Neural cell (in vitro differentiated cells): ENCODE data around the gene FASTKD1. TPM values are rescaled to one million over a fixed set of nuclear protein-coding genes. Genes with fewer than 3 reads are reported as not detected.

Experiments
- H2AFZ ChIP-seq: fragments of 200-600, 300-800 bp; sonication (generic), shearing (Covaris generic); 2 replicates; pipeline ENCODE4 v1.6.0; 2014; ENCODE audit warnings: low read depth, mild to moderate bottlenecking, antibody characterized with exemption, low read length, moderate library complexity
- H3F3A ChIP-seq: fragments of 200-600 bp; shearing (Covaris generic); 2 replicates; pipeline ENCODE4 v1.6.1; 2016; ENCODE audit warnings: mild to moderate bottlenecking, moderate library complexity, mixed read lengths, antibody characterized with exemption, low read length; ENCODE audit not compliant: insufficient read depth, poor library complexity, severe bottlenecking
- H3K27ac ChIP-seq: fragments of 200-600, 300-800 bp; sonication (generic), shearing (Covaris generic); 2 replicates; pipeline ENCODE4 v1.5.1; 2014; ENCODE audit warnings: mild to moderate bottlenecking, low read length, moderate library complexity
- H3K27me3 ChIP-seq: fragments of 300-800, 200-600 bp; sonication (generic), shearing (Covaris generic); 2 replicates; pipeline ENCODE4 v1.6.0; 2014; ENCODE audit warnings: mild to moderate bottlenecking, low read depth, low read length, moderate library complexity; ENCODE audit not compliant: insufficient read depth
- H3K36me3 ChIP-seq: fragments of 300-800, 200-600 bp; sonication (generic), shearing (Covaris generic); 2 replicates; pipeline ENCODE4 v1.5.1; 2014; ENCODE audit warnings: mild to moderate bottlenecking, antibody characterized with exemption, low read length, moderate library complexity; ENCODE audit not compliant: insufficient read depth
- H3K4me2 ChIP-seq: fragments of 300-800, 200-600 bp; sonication (generic), shearing (Covaris generic); 2 replicates; pipeline ENCODE4 v1.6.0; 2014; ENCODE audit warnings: mild to moderate bottlenecking, low read length
- H3K4me3 ChIP-seq: fragments of 300-800, 200-600 bp; sonication (generic), shearing (Covaris generic); 2 replicates; pipeline ENCODE4 v1.5.1; 2014; ENCODE audit warnings: mild to moderate bottlenecking, low read length, moderate library complexity
- H3K79me2 ChIP-seq: fragments of 200-600 bp; shearing (Covaris generic); replicated peaks from 2 replicates; pipeline ENCODE4 v1.6.0; 2014; ENCODE audit warnings: mild to moderate bottlenecking, low read length, moderate library complexity; ENCODE audit not compliant: insufficient read depth
- H3K9ac ChIP-seq: fragments of 300-800, 200-600 bp; sonication (generic), shearing (Covaris generic); 2 replicates; pipeline ENCODE4 v1.6.1; 2016; ENCODE audit warnings: mild to moderate bottlenecking, low read length, mixed read lengths
- H3K9me2 ChIP-seq: fragments of 200-600 bp; shearing (Covaris generic); 2 replicates; pipeline ENCODE4 v1.6.1; 2016; ENCODE audit warnings: mild to moderate bottlenecking, low read length, mixed read lengths; ENCODE audit not compliant: insufficient read depth
- H3K9me3 ChIP-seq: fragments of 200-600, 300-800 bp; sonication (generic), shearing (Covaris generic); 2 replicates; pipeline ENCODE4 v1.6.1; 2016; ENCODE audit warnings: mild to moderate bottlenecking, mixed run types, low read length, moderate library complexity, mixed read lengths
- H4K20me1 ChIP-seq: fragments of 200-600 bp; shearing (Covaris generic); 2 replicates; pipeline ENCODE4 v1.6.1; 2016; ENCODE audit warnings: mild to moderate bottlenecking, mixed run types; ENCODE audit not compliant: insufficient read depth
- EP300 ChIP-seq: fragments of 450-650 bp; conservative IDR thresholded peaks from 2 replicates; pipeline ENCODE4 v1.6.1; 2014; ENCODE audit warnings: antibody characterized with exemption, mild to moderate bottlenecking, moderate library complexity; ENCODE audit not compliant: poor library complexity, severe bottlenecking
- EZH2 ChIP-seq: fragments of 200-600, 300-800 bp; shearing (Covaris generic), sonication (generic); IDR thresholded peaks from 2 replicates; pipeline ENCODE4 v1.6.1; 2014; ENCODE audit warnings: antibody characterized with exemption, low read length, borderline replicate concordance, mild to moderate bottlenecking; ENCODE audit not compliant: insufficient read depth, poor library complexity, severe bottlenecking
- MXI1 ChIP-seq: fragments of 450-650 bp; conservative IDR thresholded peaks from 2 replicates; pipeline ENCODE4 v1.6.1; 2014; ENCODE audit warnings: antibody characterized with exemption, mild to moderate bottlenecking; ENCODE audit not compliant: poor library complexity, severe bottlenecking
- POLR2AphosphoS5 ChIP-seq: IDR thresholded peaks from 2 replicates; pipeline ENCODE4 v1.6.1; 2012
- RAD21 ChIP-seq: fragments of 450-650 bp; conservative IDR thresholded peaks from 2 replicates; pipeline ENCODE4 v1.6.1; 2014; ENCODE audit warnings: antibody characterized with exemption, mild to moderate bottlenecking, moderate library complexity
- SMC3 ChIP-seq: fragments of 450-650 bp; conservative IDR thresholded peaks from 2 replicates; pipeline ENCODE4 v1.6.1; 2014; ENCODE audit warnings: antibody characterized with exemption, mild to moderate bottlenecking, moderate library complexity; ENCODE audit not compliant: poor library complexity
- TAF1 ChIP-seq: IDR thresholded peaks from 2 replicates; pipeline ENCODE4 v1.6.1; 2012; ENCODE audit warnings: low read depth
- polyA plus RNA-seq: library from polyadenylated mRNA; depleted of rRNA; stranded (reverse); fragments of >200 nt; gene quantifications from 2 replicates; pipeline ENCODE4 v1.2.3, GENCODE V29; 2014
- TF ChIP-seq, protein P1 (sequence below): fragments of 450-650 bp; IDR thresholded peaks from 2 replicates; pipeline ENCODE4 v1.5.1; 2014; ENCODE audit warnings: antibody characterized with exemption, mild to moderate bottlenecking, moderate library complexity; ENCODE audit not compliant: poor library complexity, severe bottlenecking
- TF ChIP-seq, protein P2 (sequence below): IDR thresholded peaks from 2 replicates; pipeline ENCODE4 v1.6.1; 2012; ENCODE audit warnings: borderline replicate concordance

Gene FASTKD1
- polyA plus RNA-seq, 1 donor from 2014 or later = 50.3 TPM

DNA sequence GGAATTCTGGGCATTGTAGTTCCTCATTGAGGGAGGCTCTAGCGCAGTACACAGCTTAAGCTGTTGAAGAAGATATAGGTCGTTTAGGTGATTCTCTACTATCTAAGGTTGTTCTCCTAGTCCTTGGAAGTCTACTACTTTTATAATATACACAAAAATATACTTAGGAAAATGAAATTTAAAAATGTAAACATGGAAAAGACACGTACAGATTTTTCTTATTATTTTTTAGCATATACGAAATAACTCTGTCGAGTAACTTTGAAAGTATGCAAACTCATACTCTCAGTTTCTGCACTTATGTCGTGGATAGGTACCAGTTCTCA lies 272 bp upstream of the FASTKD1 start:
- no peak overlapping the region for H2AFZ ChIP-seq
- no peaks in the 10 kb centered on the region for H3F3A ChIP-seq
- no peak overlapping the region for H3K4me2 ChIP-seq
- no peaks in the 10 kb centered on the region for H3K9me3 ChIP-seq
- H3K4me3 ChIP-seq = peak overlapping the region; percentile 93
- H3K27me3 ChIP-seq = no peaks in the 10 kb centered on the region
- no peaks in the 10 kb centered on the region for H3K9me2 ChIP-seq
- no peak overlapping the region for H3K9ac ChIP-seq
- H4K20me1 ChIP-seq = no peaks in the 10 kb centered on the region
- H3K79me2 ChIP-seq = peaks cover 33% of the 10 kb centered on the region
- H3K27ac ChIP-seq = no peak overlapping the region
- no peaks in the 10 kb centered on the region for H3K36me3 ChIP-seq
- no peak for TF ChIP-seq POLR2AphosphoS5
- TF ChIP-seq TAF1 = no peak
- TF ChIP-seq, protein P1, sequence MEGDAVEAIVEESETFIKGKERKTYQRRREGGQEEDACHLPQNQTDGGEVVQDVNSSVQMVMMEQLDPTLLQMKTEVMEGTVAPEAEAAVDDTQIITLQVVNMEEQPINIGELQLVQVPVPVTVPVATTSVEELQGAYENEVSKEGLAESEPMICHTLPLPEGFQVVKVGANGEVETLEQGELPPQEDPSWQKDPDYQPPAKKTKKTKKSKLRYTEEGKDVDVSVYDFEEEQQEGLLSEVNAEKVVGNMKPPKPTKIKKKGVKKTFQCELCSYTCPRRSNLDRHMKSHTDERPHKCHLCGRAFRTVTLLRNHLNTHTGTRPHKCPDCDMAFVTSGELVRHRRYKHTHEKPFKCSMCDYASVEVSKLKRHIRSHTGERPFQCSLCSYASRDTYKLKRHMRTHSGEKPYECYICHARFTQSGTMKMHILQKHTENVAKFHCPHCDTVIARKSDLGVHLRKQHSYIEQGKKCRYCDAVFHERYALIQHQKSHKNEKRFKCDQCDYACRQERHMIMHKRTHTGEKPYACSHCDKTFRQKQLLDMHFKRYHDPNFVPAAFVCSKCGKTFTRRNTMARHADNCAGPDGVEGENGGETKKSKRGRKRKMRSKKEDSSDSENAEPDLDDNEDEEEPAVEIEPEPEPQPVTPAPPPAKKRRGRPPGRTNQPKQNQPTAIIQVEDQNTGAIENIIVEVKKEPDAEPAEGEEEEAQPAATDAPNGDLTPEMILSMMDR = no peak
- no peak for TF ChIP-seq SMC3
- TF ChIP-seq EZH2 = no peak
- TF ChIP-seq EP300 = no peak
- TF ChIP-seq, protein P2, sequence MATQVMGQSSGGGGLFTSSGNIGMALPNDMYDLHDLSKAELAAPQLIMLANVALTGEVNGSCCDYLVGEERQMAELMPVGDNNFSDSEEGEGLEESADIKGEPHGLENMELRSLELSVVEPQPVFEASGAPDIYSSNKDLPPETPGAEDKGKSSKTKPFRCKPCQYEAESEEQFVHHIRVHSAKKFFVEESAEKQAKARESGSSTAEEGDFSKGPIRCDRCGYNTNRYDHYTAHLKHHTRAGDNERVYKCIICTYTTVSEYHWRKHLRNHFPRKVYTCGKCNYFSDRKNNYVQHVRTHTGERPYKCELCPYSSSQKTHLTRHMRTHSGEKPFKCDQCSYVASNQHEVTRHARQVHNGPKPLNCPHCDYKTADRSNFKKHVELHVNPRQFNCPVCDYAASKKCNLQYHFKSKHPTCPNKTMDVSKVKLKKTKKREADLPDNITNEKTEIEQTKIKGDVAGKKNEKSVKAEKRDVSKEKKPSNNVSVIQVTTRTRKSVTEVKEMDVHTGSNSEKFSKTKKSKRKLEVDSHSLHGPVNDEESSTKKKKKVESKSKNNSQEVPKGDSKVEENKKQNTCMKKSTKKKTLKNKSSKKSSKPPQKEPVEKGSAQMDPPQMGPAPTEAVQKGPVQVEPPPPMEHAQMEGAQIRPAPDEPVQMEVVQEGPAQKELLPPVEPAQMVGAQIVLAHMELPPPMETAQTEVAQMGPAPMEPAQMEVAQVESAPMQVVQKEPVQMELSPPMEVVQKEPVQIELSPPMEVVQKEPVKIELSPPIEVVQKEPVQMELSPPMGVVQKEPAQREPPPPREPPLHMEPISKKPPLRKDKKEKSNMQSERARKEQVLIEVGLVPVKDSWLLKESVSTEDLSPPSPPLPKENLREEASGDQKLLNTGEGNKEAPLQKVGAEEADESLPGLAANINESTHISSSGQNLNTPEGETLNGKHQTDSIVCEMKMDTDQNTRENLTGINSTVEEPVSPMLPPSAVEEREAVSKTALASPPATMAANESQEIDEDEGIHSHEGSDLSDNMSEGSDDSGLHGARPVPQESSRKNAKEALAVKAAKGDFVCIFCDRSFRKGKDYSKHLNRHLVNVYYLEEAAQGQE = no peak
- TF ChIP-seq MXI1 = no peak
- TF ChIP-seq RAD21 = no peak

DNA sequence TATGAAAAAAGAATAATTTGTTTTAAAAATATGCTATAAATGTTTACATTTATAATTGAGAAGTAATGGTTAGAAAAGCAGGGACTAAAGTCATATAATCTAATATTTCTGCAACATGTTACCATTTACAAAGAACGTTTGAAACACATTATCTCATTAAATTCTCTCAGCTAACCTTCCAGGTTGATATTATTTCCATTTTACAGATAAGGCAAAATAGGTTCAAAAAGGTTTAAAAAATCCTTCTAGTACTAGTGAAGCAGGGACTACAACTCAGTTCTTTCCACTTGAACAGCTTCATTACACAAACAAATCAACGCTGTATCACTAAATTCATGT lies 875 bp downstream of the FASTKD1 start:
- peak overlapping the region; percentile 86 for H2AFZ ChIP-seq
- no peaks in the 10 kb centered on the region for H3K27me3 ChIP-seq
- H3K36me3 ChIP-seq = no peaks in the 10 kb centered on the region
- peak overlapping the region; percentile 73 for H3K27ac ChIP-seq
- H3F3A ChIP-seq = no peaks in the 10 kb centered on the region
- peak overlapping the region; percentile 76 for H3K9ac ChIP-seq
- peak overlapping the region; percentile 91 for H3K4me2 ChIP-seq
- no peaks in the 10 kb centered on the region for H4K20me1 ChIP-seq
- no peak for TF ChIP-seq EP300
- TF ChIP-seq, protein P2 = no peak
- no peak for TF ChIP-seq RAD21
- no peak for TF ChIP-seq MXI1
- no peak for TF ChIP-seq POLR2AphosphoS5
- TF ChIP-seq SMC3 = no peak
- TF ChIP-seq, protein P1 = no peak
- no peak for TF ChIP-seq TAF1
- TF ChIP-seq EZH2 = no peak
- H3K79me2 ChIP-seq = peaks cover 33% of the 10 kb centered on the region
- H3K4me3 ChIP-seq = peak overlapping the region; percentile 93
- H3K9me2 ChIP-seq = no peaks in the 10 kb centered on the region
- H3K9me3 ChIP-seq = no peaks in the 10 kb centered on the region
